Stimulated activated CD4-positive, alpha-beta T cell treated with anti-CD3 and anti-CD28 coated beads, Interleukin-1b, Interleukin-23, amount 100 ng/mL, for 24 hours (primary cell): ENCODE data around the gene PPP1R9B.

Source experiments
- DNase-seq, 4 experiments: peaks; one replicate each; pipeline ENCODE4 v3.0.0-alpha.2; 2020; ENCODE audit warnings: low read depth in 4 of 4, low spot score in 1 of 4

The PPP1R9B gene

GRCh38 chr17:50173335-50173941 lies 23.0 kb upstream of the PPP1R9B start:
- DNase-seq: no peak

GRCh38 chr17:50172936-50173334 lies 22.5 kb upstream of the PPP1R9B start:
- DNase-seq: no peak

GRCh38 chr17:50172130-50172529 lies 21.7 kb upstream of the PPP1R9B start:
- DNase-seq: no peak

GRCh38 chr17:50171371-50172071 lies 21.0 kb upstream of the PPP1R9B start:
- DNase-seq: no peak

- DNase-seq: no peak
These were observed 20.3 kb upstream of the PPP1R9B start for GRCh38 chr17:50170662-50171370.

GRCh38 chr17:50169881-50170459 lies 19.5 kb upstream of the PPP1R9B start:
- no peak for DNase-seq

GRCh38 chr17:50169121-50169764 lies 18.8 kb upstream of the PPP1R9B start:
- DNase-seq: peak in 1 of 4 experiments; percentile 19

- no peak for DNase-seq
These were observed 17.8 kb upstream of the PPP1R9B start for GRCh38 chr17:50168319-50168718.

GRCh38 chr17:50167371-50167770 lies 16.9 kb upstream of the PPP1R9B start:
- DNase-seq: no peak

GRCh38 chr17:50166518-50167181 lies 16.2 kb upstream of the PPP1R9B start:
- DNase-seq: no peak

GRCh38 chr17:50165867-50166517 lies 15.5 kb upstream of the PPP1R9B start, which contains the start of gene SGCA:
Gene SGCA, plus strand, starts transcription at chr17:50166005. Its CDS starts 36 bp downstream, at chr17:50166041.
- DNase-seq: no peak

GRCh38 chr17:50165466-50165865 lies 15.0 kb upstream of the PPP1R9B start:
- DNase-seq: no peak

GRCh38 chr17:50165066-50165465 lies 14.6 kb upstream of the PPP1R9B start:
- no peak for DNase-seq

GRCh38 chr17:50164697-50164988 lies 14.2 kb upstream of the PPP1R9B start:
- DNase-seq: no peak

GRCh38 chr17:50163843-50164696 lies 13.6 kb upstream of the PPP1R9B start:
- DNase-seq: no peak

- DNase-seq: no peak
These were observed 12.2 kb upstream of the PPP1R9B start for GRCh38 chr17:50162466-50163254.

GRCh38 chr17:50161911-50162288 lies 11.4 kb upstream of the PPP1R9B start:
- no peak for DNase-seq

GRCh38 chr17:50161023-50161910 lies 10.8 kb upstream of the PPP1R9B start:
- DNase-seq: peak; percentile 87 to 94 (median 94)
